ENCODE data around the gene IGFBP6.

Gene IGFBP6

DNA sequence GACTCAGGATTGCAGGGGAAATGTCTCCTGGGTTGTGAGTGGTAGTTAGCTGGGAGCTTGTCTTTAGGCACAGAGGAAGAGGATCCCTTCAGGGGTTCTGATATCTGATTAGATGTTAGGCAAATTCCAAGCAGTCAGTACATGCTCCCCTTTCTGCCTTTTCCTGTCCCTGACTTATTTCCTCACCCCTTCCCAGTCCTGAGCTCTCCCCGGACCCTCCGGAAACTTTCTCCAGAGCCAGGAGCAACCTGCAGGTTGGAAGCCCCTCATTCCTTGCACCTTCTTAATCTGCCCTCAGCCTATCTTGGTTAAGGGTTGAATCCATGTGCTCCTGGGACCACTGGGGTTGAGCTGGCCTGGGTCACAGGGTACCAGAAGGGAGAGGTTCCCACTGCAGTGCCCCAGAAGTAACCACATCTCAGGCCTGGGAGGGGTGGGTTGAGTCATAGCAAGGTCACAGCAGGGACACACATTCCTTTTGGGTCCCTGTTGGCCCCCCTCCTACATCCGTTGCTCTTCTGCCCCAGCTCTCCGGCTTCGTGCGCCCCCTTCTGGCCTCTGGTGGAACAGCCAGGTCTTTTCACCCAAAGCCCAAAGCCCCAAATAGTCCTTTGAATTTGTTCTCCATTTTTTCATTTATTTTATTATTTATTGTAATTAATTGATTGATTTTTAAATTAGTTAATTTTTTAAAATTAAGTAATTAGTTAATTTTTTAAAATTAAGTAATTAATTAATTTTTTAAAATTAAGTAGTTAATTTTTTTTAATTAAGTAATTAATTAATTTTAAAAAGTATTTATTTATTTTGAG, 1.8 kb downstream of the IGFBP6 start (continued):
- TF ChIP-seq REST (tag by site-specific recombination; IDR thresholded peaks at IDR 0.05): no peak; the same call in 1 of the 2 replicates
- TF ChIP-seq ZNF133 (tag by site-specific recombination; IDR thresholded peaks at IDR 0.05): no peak
- no peak for TF ChIP-seq ZNF426 (tag by site-specific recombination; IDR thresholded peaks at IDR 0.05)
- peak; percentile 78 for TF ChIP-seq ZIC2 (tag by site-specific recombination; IDR thresholded peaks at IDR 0.05)
- TF ChIP-seq, protein P1, sequence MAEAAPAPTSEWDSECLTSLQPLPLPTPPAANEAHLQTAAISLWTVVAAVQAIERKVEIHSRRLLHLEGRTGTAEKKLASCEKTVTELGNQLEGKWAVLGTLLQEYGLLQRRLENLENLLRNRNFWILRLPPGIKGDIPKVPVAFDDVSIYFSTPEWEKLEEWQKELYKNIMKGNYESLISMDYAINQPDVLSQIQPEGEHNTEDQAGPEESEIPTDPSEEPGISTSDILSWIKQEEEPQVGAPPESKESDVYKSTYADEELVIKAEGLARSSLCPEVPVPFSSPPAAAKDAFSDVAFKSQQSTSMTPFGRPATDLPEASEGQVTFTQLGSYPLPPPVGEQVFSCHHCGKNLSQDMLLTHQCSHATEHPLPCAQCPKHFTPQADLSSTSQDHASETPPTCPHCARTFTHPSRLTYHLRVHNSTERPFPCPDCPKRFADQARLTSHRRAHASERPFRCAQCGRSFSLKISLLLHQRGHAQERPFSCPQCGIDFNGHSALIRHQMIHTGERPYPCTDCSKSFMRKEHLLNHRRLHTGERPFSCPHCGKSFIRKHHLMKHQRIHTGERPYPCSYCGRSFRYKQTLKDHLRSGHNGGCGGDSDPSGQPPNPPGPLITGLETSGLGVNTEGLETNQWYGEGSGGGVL (tag by site-specific recombination; IDR thresholded peaks at IDR 0.05): peak; percentile 66
- no peak; the same call in 1 of the 2 replicates for TF ChIP-seq ZNF391 (tag by site-specific recombination; IDR thresholded peaks at IDR 0.05; ENCODE audit: borderline replicate concordance, low read depth)
- TF ChIP-seq ZNF48 (tag by site-specific recombination; IDR thresholded peaks at IDR 0.05): no peak
- TF ChIP-seq BCL11A (tag by site-specific recombination; IDR thresholded peaks at IDR 0.05; ENCODE audit: low read depth): 0 out of 2 replicates have a peak, but pooled peaks have one; percentile 34
- no peak for TF ChIP-seq SCRT2 (tag by site-specific recombination; IDR thresholded peaks at IDR 0.05)
- peak; percentile 88 for TF ChIP-seq ZNF660 (tag by site-specific recombination; IDR thresholded peaks at IDR 0.05)
- peak; percentile 77 for TF ChIP-seq IKZF3 (tag by site-specific recombination; IDR thresholded peaks at IDR 0.05)
- no peak for TF ChIP-seq ZNF211 (tag by site-specific recombination; IDR thresholded peaks at IDR 0.05; ENCODE audit: low read depth)
- no peak for TF ChIP-seq ZNF404 (tag by site-specific recombination; IDR thresholded peaks at IDR 0.05)
- TF ChIP-seq ZNF792 (tag by site-specific recombination; IDR thresholded peaks at IDR 0.05): no peak
- no peak for TF ChIP-seq ZNF791 (tag by site-specific recombination; IDR thresholded peaks at IDR 0.05)
- TF ChIP-seq, protein P2, sequence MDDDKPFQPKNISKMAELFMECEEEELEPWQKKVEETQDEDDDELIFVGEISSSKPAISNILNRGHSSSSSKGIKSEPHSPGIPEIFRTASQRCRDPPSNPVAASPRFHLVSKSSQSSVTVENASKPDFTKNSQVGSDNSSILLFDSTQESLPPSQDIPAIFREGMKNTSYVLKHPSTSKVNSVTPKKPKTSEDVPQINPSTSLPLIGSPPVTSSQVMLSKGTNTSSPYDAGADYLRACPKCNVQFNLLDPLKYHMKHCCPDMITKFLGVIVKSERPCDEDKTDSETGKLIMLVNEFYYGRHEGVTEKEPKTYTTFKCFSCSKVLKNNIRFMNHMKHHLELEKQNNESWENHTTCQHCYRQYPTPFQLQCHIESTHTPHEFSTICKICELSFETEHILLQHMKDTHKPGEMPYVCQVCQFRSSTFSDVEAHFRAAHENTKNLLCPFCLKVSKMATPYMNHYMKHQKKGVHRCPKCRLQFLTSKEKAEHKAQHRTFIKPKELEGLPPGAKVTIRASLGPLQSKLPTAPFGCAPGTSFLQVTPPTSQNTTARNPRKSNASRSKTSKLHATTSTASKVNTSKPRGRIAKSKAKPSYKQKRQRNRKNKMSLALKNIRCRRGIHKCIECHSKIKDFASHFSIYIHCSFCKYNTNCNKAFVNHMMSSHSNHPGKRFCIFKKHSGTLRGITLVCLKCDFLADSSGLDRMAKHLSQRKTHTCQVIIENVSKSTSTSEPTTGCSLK (tag by site-specific recombination; IDR thresholded peaks at IDR 0.05): no peak
- TF ChIP-seq HIC1 (tag by site-specific recombination; IDR thresholded peaks at IDR 0.05): 0 out of 2 replicates have a peak, but pooled peaks have one; percentile 28
- TF ChIP-seq ZNF610 (tag by site-specific recombination; IDR thresholded peaks at IDR 0.05; ENCODE audit: borderline replicate concordance): no peak
- no peak for TF ChIP-seq OVOL3 (tag by site-specific recombination; IDR thresholded peaks at IDR 0.05)
- peak; percentile 70; the same call in 1 of the 2 replicates for TF ChIP-seq ZFP69B (tag by site-specific recombination; IDR thresholded peaks at IDR 0.05)
- peak; percentile 16; the same call in 1 of the 2 replicates for TF ChIP-seq KLF10 (tag by site-specific recombination; IDR thresholded peaks at IDR 0.05)
- no peak for TF ChIP-seq GLI4 (tag by site-specific recombination; IDR thresholded peaks at IDR 0.05)
- TF ChIP-seq ZNF571 (tag by site-specific recombination; IDR thresholded peaks at IDR 0.05): no peak
- TF ChIP-seq ZNF248 (tag by site-specific recombination; IDR thresholded peaks at IDR 0.05): no peak
- TF ChIP-seq ZNF626 (tag by site-specific recombination; IDR thresholded peaks at IDR 0.05): no peak
- peak; percentile 63; the same call in 1 of the 2 replicates for TF ChIP-seq ZNF24 (tag by site-specific recombination; IDR thresholded peaks at IDR 0.05)
- TF ChIP-seq ZNF174 (tag by site-specific recombination; IDR thresholded peaks at IDR 0.05): no peak
- TF ChIP-seq ZNF624 (tag by site-specific recombination; IDR thresholded peaks at IDR 0.05): no peak
- TF ChIP-seq ZNF658 (tag by site-specific recombination; IDR thresholded peaks at IDR 0.05): no peak
- no peak for TF ChIP-seq ZNF768 (tag by site-specific recombination; IDR thresholded peaks at IDR 0.05)
- no peak for TF ChIP-seq ZNF549 (tag by site-specific recombination; IDR thresholded peaks at IDR 0.05)
- peak; percentile 63; the same call in 1 of the 2 replicates for TF ChIP-seq ZNF501 (tag by site-specific recombination; IDR thresholded peaks at IDR 0.05)

All from HEK293 (cell line).